Stromal cell of bone marrow (primary cell): Measurements from ENCODE around the gene ITIH1.

Source experiments
- DNase-seq: peaks from one replicate; pipeline ENCODE4 v3.0.0-alpha.2; 2012; ENCODE audit warnings: low read depth

The ITIH1 gene

GRCh38 chr3:52839268-52839575 is 61.8 kb downstream of the ITIH1 start:
- DNase-seq = no peak

- no peak for DNase-seq
Measured at GRCh38 chr3:52839892-52840545, 62.6 kb downstream of the ITIH1 start.

- DNase-seq = no peak
Measured at GRCh38 chr3:52841211-52841980, 64.0 kb downstream of the ITIH1 start.
